HG03060 (cell line): ENCODE results near the gene TOP1.
"Not testable (repeated sequence)": the region's sequence is repeated elsewhere in the genome, so short reads cannot be mapped to it uniquely, and the experiment has no call there.

ENCODE experiments used
- ATAC-seq: cut with Tn5 transposase; IDR thresholded peaks from one replicate; pipeline ENCODE4 v1.9.1; 2021; ENCODE audit warnings: low read depth, moderate number of reproducible peaks; ENCODE audit not compliant: unreplicated experiment

The TOP1 gene

DNA sequence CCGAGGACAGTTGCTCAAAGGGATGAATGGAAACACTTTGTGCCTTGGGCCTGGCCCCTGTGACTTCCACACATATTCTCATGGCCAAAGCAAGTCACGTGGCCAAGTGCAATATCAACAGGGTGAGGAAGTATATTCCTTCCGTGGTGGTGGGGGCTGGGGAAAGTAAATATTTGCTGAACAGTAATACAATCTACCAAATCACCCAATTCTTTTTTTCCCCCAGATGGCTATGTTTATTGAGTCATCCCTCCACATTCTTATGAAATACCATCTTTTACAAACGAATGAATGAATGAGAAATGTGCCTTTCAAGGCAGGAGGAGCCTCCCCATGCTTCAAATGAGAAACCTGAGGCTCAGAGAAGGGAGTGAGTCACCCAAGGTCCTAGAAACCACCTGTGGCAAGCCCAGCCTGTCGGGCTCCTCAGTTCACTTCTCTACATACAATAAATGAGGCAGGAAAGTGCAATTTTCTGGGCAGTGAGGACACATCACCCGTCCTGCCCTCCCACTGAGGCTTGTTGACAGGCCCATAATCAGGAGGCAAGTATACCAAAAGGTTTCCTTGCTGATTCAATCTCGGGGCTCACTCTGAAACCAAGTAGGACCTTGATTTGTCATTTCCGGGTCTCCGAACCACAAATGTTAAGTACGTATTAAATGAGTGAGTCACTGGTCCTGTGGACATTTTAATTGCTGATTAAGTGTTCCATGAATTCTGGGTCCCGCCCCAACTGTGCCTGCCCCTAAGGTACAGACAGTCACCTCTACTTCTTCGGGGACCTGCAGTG is 25.3 kb upstream of the TOP1 start:
- no peak for ATAC-seq

DNA sequence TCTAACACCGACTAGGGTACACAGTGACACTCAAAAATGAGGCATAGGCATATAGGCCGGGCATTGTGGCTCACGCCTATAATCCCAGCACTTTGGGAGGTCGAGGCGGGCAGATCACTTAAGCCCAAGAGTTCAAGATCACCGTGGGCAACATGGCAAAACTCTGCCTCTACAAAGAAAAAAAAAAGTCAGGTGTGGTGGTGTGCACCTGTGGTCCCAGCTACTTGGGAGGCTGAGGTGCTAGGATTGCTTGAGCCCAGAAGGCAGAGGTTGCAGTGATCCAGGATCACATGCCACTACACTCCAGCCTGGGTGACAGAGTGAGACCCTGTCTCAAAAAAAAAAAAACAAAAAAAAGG is 24.7 kb upstream of the TOP1 start:
- not testable (repeated sequence) for ATAC-seq

DNA sequence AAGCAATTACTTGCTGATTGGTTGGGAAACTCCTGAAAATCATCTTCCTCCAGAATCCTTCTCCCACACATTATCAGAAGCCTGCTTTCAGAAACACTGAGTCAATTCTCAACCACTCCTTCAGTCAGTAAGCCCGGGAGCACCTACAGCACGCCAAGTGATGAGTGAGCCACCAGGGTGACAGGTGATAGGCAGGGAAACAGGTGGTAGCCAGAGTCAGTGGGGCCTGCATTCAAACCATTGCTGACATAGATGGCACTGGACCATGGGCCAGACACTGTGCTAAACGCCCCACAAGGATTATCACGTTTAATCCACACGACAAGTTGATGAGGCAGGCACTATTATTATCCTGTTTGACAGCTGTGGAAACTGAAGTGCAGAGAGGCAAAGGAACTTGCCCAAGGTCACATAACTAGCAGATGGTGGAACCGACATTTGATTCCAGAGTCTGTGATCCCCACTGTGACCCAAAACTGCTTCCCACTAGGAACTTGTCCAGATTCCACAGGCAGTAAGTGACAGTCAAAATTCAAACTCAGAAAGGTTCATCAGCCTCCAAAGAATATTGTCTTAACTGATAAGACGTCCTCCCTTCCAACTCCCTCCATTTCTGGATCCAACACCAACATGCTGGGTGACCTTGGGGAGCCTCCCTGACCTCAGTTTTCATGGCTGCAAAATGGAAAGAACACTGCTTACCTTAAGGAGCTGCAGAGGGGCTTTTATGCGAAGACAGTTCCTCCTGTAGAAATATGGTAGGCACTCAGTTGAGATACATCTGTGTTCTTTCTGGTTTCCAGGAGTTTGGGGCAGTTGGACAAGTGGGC is 23.9 kb upstream of the TOP1 start:
- no peak for ATAC-seq

DNA sequence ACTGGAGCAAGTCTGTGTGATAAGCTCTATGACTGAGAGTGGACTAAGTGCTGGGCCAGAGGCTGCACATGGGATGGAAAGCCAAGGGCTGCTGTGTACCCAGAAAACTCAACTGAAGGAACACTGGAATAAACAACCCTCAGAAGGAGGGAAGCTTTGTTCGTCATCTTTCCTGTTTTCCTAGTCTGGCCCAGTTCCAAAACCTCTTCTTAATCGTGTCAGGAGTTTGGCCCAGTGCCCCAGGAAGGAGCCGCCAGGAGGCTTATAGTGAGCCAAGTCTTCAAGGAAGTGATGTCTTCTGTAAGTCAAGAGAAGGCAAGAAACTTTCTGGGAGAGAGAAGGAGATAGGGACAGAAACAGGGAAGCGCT is 23.3 kb upstream of the TOP1 start:
- no peak for ATAC-seq

DNA sequence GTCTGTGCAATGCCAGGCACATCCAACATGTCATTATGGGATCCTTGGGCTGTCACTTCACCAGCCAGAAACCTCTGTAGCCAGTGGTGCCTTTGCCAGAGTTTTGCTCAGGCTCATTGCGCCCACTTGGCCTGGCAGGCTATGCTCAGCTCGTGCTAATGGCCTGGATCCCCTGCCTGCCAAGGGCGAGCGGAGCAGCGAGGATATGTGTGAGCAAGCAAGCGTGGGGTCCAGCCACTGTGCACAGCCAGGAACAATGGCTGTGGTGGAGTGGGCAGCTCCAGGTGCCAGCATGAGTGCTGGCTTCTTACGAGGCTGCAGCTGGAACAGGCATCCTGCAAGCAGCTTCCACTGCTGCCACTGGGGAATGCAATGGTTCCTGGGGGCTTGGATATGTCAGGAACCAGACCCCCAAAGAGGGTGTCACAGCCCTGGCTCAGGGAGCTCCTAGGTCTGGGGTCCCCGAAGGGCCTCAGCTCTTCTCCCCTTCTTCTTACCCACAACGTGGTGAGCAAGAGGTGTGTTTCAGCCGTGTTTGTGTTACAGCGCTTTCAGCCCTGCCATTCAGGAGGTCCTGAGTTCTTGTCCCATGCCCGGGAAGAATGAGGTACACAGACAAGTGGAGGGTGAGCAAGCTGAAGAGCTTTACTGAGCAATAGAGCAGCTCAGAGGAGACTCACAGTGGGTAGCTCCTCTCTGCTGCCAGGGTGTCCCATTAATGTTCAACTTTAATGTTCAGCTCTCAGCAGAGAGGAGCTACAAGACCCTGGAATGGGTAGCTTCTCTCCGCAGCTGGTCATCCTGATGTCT is 22.3 kb upstream of the TOP1 start:
- ATAC-seq = no peak

DNA sequence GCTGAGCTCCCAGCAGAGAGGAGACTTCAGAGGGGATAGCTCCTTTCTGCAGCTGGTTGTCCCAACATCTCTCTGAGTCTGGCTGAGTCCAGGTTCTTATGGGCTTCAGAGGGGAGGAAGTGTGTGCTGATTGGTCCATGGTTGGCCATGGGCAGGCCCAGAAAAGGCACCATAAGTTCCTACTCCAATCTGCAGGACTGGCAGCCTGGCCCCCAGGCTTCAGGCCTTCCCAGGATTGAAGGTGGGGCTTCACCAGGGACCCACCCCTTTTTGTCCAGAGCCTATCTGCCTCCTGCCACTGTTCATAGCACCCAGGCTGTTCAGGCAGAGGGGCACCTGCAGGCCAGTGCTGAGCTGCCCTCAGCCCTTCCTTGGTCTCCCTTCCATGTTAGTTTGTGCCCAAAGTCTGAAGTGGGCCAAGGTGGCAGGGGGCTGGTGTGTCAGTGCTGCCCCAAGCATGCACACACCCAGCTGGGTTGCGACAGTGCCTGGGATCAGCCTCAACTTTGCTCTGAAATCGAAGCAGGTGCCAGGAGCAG is 21.6 kb upstream of the TOP1 start:
- no peak for ATAC-seq

DNA sequence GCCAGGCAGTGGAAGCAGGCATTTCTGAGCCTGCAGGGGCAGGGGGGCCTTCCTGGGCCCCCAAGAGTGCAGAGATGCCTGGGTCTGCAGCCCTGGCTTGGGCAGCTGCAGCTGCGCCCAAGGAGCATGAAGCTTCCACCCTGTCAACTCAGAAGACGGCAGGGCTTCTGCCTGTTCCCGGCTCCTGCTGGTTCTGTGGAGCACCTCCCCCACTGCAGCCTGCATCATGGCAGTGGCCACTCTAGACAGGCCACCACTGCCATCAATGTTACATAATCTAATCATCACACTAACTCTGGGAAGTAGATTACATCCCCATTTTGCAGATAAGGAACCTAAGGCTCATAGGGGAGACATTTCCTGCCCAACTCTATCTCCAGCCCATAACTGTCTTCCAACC is 21.1 kb upstream of the TOP1 start:
- ATAC-seq = no peak

DNA sequence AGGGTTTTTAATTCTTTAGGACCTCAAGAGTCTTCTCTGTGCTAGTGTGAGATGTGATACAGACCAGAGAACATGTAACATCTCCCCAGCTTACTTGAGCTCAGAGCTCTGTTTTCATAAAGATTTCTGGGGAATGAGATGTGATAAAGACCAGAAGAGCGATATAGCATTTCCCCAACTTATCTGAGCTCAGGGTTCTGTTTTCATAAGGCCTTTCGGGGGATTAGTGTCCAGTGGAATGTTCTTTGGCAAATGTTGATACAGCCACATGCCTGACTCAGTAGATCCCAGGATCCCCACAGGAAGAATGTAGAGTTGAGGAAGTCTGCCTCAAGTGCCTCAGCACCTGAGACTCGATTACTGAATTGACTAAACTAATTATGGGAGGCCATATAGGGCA is 18.7 kb upstream of the TOP1 start:
- no peak for ATAC-seq

DNA sequence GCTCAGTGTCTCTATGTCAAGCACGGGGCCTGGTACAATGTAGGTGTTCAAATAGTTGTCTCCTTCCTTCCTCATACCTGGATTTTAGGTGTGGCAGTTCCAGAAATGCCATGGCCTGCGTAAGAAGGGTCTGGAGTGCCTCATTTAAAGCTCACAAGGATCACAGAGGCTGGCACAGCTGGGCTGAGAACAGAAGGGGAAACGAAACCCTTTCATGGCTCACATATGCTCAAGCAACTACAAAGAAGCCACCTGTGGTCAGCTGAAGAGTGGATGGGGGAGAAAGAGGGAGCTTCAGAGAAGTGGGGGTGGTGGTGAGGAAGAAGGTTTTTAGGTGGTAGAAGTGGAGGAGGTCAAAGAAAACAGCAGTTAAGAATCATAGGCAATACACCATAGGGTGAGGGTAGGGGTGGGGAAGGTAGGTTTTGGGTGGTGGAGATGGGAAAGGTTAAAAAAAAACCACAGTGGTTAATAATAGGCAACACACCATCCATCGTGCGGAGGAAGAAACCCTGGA is 17.0 kb upstream of the TOP1 start:
- peak; percentile 83 for ATAC-seq

DNA sequence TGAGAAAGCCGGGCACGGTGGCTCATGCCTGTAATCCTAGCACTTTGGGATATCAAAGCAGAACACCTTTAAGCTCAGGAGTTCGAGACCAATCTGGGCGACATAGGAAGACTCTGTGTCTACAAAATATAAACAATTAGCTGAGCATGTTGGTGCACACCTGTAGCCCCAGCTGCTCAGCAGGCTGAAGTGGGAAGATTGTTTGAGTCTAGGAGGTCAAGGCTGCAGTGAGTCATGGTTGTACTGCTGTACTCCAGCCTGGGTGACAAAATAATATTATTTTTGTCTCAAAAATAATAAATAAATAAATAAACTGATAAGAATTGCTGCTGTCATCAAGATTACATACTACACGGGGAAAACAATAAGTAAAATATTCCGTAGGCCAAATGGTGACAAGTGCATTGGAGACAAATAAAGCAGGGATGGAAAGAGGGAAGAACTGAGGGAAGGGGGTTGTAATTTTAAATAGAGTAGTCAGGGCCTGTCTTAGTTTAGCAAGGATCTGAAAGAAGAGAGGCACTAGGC is 14.0 kb upstream of the TOP1 start:
- ATAC-seq = no peak

DNA sequence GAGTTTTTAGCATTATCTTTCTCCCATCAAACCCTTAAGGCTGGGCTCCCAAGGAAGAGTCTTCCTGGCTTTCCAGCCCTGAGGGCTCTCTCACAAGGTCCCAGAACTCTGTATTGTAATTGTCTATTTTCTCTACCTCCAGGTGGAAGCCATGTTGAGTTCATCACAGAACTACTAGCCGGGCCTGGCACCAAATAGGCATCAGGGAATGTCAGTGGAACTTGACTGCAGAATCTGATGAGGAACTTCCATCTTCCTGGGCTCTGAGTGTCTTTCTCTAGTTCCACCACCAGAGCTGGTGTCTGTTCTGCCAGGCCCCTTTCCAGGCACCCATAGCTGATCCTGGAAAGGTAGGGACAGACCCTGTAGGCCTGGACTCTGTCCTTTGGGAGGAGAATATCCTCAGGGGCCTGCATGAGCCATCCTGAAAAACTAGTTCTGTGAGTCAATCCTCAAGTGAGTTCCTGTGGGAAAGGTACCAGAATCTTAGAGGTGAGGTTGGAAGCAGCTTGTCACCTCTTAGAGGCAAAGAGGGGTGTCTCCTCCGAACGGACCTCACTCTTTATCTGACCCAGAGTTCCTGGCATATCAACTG is 11.1 kb upstream of the TOP1 start:
- no peak for ATAC-seq

DNA sequence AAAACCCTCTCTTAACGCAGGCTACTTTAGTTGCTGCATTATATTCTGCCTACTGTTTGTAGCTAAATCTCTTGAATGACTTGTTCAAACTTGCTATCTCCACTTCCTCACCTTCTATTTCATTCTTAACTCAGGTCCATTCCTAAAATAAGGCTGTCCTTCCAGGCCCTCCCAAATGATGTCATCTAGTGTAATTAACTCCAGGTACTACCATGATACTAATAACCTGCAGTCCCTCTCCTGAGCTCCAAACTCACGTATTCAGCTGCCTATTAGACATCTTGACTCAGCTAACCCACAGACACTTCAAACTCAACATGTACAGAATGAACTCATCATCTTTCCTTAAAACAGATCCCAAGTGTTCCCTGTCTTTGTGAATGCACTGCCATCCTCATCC is 10.5 kb upstream of the TOP1 start:
- no peak for ATAC-seq

DNA sequence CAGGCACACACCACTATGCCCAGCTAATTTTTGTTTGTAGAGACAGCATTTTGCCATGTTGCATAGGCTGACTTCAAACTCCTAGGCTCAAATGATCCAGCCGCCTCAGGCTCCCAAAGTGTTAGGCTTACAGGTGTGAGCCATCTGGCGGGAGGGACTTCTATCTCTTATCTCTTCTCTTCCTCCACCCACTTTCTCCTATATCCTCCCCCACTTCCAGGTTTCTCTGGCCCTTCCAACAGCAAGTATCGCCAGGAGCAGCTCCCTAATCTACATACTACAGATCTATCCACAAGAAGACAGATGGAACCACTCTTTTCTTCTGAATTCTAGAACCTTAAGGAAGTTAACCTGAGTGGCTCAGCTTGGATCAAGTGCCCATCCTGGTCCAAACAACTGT is 5.1 kb upstream of the TOP1 start:
- ATAC-seq = no peak

DNA sequence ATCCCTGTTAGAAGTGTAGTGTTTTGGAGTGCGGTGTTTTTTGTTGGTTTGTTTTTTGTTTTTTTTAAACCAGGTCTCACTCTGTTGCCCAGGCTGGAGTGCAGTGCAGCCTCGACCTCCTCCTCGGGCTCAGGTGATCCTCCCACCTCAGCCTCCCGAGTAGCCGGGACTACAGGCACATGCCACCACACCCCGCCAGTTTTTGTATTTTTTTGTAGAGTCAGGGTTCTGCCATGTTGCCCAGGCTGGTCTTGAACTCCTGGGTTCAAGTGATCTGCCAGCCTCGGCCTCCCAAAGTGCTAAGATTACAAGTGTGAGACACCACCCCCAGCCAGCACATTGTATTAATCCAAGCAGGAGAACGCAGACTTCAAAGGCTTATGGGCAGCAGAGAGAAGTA is 1.3 kb upstream of the TOP1 start:
- ATAC-seq = no peak

DNA sequence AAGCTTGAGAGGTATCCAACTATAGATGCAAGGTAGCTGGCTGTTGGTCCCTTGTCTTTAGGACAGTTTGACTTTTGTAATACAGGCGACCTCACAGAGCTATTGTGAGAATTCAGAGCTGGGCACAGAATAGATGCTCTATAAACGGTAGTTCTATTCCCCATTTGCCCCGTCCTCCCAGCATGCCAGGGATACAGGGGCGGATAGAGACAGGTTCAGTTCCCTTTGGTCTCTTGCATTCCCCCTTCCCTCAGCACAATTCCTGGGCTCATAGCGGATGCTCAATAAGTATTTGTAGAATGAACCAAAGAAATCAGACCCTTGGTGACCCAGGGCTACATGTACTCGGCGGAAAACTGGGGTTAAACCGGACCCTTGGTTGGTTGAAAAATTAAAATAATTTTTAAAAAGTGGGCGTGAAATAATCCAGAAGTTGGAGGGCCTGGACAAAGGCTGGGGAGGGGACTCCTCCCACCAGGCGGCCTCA is 707 bp upstream of the TOP1 start:
- no peak for ATAC-seq

DNA sequence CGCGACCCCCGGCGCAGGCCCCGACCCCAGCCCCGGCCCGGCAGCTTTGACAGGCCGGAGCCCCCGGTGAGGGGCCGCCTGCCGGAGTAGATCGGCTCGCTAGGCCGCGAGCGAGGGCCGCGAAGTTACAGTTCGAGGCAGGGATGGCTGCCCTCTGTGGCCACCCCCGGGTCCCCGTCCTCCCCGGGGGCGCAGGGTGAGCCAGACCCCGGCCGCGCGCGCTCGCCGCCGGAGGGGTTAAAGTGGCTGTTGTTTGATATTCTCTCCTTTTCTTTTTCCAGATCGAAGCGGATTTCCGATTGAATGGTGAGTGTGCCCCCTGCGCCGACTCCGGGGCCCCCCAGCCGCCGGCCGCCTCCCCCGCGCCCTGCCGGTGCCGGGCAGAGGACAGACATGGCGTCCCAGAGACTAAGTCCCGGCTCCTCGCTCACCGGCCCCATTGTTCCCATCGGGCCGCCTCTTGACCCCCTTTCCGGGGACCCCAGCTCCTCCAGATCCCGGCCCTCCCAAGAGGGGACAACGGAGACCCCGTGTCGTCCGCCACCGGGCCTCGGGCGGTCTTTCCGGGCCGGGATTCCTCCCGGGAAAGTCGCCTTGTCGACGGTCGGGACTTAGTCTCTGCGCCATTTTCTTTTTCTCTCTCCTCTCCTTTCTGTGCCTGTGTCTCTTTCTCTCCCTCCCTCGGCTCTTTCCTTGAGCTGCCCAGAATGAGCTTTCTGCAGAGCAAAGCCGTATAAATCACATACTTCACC is 704 bp downstream of the TOP1 start:
- ATAC-seq = no peak

DNA sequence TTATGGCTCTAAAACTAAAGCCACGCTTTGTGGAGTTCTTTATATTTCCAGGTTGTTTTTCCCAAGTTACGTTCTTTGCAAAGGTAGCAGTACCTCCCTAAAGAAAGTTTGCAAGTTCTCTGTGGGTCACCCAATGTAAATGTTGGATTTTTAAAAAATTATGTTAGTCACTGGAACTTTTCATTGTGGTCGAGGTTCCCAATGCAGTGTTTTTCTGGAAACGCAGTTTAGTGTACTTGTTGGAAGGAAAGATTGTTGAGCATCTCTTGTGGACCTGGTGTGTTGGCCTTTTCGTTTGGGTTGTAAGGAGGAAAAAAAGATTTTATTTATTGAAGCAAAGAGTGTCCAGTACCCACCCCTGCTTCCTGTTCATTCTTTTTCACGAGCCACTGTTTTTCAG is 1.4 kb downstream of the TOP1 start:
- ATAC-seq = no peak

DNA sequence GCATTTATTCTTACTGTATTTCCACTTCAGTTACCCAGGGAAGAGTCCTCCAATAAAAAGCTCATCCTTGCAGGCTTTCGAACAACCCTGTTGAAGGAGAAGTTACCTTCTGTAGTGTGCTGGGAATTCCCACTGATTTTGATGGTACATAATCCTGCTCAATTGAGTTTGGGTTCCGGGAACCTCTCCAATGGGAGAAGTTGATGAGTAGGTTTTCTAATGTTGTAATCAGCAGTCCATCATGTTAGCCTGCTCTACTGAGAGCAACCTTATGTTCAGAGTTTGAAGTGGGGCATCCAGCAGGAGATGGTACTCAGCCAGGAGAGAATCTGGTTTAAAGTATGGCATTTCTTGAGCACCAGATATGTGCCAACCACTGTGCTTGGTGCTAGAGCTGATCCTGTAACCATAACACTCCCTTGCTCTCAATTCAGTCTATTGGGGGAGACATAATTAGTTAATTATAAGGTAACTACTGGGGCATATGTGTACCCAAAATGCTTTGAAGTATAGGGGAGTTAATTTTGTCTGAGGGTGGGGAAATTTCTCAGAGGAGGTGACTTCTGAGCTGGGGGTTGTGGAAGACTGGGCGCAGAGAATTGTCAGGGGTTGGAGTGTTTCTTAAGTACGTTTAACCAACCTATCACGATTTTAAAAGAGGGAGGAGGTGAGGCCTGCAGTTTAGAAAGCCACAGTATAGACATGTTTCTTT is 2.1 kb downstream of the TOP1 start:
- ATAC-seq = no peak

DNA sequence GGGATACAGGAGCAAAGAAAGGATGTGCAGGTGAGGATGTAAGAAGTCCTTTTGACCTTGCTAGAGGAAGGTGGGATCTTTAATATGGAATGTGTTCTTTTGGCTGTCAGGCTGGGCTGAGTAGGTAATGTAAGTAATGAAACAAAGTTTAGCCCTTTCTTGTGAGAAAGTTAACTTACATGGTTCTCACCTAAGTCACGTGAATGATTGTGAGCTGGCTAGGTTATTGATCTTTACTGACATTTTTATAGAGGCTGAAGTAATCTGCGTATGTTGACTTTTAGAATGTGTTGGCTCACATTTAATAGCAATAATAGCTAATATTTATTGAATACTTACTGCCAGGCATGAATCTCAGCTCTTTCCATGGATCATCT is 2.6 kb downstream of the TOP1 start:
- ATAC-seq = no peak
